Ishikawa (cell line): ENCODE data around the gene SH3RF3.

Experiments
- CEBPB ChIP-seq: IDR thresholded peaks from 2 replicates; pipeline ENCODE4 v1.6.1; 2012
- CREB1 ChIP-seq: IDR thresholded peaks from 2 replicates; pipeline ENCODE4 v1.6.1; 2012; ENCODE audit warnings: low read depth
- EP300 ChIP-seq: IDR thresholded peaks from 2 replicates; pipeline ENCODE4 v1.6.1; 2012; ENCODE audit warnings: borderline replicate concordance
- FOXM1 ChIP-seq: IDR thresholded peaks from 2 replicates; pipeline ENCODE4 v1.6.1; 2012; ENCODE audit warnings: low read depth, borderline replicate concordance
- TCF12 ChIP-seq: IDR thresholded peaks from 2 replicates; pipeline ENCODE4 v1.6.1; 2012; ENCODE audit warnings: low read depth

DNA sequence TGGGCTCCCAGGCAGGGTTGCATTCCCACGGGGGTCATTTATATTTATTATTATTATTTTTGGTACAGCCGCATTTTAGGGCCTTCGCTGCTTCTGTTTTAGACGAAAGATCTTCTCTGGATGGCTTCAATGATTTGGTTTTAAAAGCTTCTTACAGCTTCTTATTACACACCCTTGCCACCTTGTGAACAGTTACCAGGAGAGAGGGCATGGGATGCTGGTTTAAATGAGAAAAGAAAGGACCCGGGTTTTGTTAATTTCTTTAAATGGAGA lies 1.7 kb downstream of the SH3RF3 start:
- TF ChIP-seq CREB1, result no peak
- no peak for TF ChIP-seq CEBPB
- TF ChIP-seq EP300, result no peak
- TF ChIP-seq FOXM1, result no peak
- no peak for TF ChIP-seq TCF12
